AG04449 (cell line): ENCODE data around the gene RASL11B.
"Not testable (repeated sequence)": the region's sequence is repeated elsewhere in the genome, so short reads cannot be mapped to it uniquely, and the experiment has no call there.

ENCODE experiments used
- CTCF ChIA-PET: fragments of 350-600 bp; formaldehyde crosslinking; extraction: SDS; loops from one replicate; lab custom pipeline; 2021; ENCODE audit warnings: antibody characterized with exemption; lab: Yijun Ruan, JAX
- POLR2A ChIA-PET: fragments of 400-600, 350-600 bp; formaldehyde crosslinking; extraction: SDS; loops from one replicate; lab custom pipeline; 2020; ENCODE audit warnings: antibody characterized with exemption, inconsistent platforms; lab: Yijun Ruan, JAX
- DNase-seq: peaks from one replicate; pipeline ENCODE4 v3.0.0-alpha.2; 2010; ENCODE audit warnings: low read depth, low spot score
- H3K4me3 ChIP-seq: 2 replicates; pipeline ENCODE4 v1.5.1; 2011; ENCODE audit warnings: low read depth, mild to moderate bottlenecking, control low read depth, low read length
- TF ChIP-seq, protein P1 (sequence below): IDR thresholded peaks from one replicate; pipeline ENCODE4 v1.5.1; 2011; ENCODE audit warnings: mild to moderate bottlenecking, moderate library complexity, low read length, control low read depth, inconsistent platforms; ENCODE audit not compliant: insufficient read depth; ENCODE audit errors: missing control alignments

RASL11B gene

DNA sequence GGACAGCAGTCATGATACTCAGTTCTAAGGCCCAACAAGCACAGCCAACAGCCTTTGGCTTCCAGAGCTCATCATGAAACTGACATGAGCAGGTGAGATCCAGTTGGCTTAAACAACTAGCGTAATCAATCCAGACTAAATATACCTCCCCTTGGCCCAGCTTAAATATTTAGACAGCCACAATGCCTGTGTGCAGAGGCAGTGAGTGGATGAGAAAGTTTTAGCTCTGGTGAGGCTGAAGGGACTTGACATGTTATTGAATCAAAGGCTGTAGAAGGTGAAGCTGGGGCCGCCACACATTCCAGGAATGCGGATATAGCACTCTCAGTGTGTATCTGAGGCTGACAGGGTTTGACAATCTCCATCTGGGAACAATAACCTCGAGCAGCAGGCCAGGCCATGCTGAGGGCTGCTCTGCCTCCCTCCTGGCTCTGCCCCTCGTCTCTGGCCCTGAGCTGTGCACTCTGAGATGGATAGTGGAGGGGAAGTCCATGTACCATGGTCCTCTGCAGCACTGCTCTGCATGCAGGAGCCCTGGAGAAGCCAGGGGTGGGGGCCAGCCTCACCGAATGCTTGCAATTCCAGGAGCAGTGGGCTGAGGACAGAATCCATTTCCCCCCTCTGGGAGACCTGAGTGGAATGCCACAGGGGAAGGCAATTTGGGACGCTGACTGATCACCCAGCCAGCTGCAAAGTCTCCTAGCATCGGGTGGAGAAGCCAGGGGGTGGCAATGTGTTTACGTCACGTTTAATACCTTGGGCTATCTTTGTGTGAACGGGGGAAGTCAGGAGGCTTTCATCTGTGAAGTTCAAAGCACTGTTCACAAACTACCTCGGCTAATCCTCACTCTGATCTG is 37.3 kb upstream of the RASL11B start:
- no peak for DNase-seq
- CTCF ChIA-PET: interaction anchor here (1.4 kb wide), 1 partner anchor 10 kb away, joined by 3 read pairs; no protein-coding TSS in a partner anchor
- TF ChIP-seq, protein P1, sequence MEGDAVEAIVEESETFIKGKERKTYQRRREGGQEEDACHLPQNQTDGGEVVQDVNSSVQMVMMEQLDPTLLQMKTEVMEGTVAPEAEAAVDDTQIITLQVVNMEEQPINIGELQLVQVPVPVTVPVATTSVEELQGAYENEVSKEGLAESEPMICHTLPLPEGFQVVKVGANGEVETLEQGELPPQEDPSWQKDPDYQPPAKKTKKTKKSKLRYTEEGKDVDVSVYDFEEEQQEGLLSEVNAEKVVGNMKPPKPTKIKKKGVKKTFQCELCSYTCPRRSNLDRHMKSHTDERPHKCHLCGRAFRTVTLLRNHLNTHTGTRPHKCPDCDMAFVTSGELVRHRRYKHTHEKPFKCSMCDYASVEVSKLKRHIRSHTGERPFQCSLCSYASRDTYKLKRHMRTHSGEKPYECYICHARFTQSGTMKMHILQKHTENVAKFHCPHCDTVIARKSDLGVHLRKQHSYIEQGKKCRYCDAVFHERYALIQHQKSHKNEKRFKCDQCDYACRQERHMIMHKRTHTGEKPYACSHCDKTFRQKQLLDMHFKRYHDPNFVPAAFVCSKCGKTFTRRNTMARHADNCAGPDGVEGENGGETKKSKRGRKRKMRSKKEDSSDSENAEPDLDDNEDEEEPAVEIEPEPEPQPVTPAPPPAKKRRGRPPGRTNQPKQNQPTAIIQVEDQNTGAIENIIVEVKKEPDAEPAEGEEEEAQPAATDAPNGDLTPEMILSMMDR: no peak
- H3K4me3 ChIP-seq: no peak overlapping the region
- POLR2A ChIA-PET: no interaction called here

DNA sequence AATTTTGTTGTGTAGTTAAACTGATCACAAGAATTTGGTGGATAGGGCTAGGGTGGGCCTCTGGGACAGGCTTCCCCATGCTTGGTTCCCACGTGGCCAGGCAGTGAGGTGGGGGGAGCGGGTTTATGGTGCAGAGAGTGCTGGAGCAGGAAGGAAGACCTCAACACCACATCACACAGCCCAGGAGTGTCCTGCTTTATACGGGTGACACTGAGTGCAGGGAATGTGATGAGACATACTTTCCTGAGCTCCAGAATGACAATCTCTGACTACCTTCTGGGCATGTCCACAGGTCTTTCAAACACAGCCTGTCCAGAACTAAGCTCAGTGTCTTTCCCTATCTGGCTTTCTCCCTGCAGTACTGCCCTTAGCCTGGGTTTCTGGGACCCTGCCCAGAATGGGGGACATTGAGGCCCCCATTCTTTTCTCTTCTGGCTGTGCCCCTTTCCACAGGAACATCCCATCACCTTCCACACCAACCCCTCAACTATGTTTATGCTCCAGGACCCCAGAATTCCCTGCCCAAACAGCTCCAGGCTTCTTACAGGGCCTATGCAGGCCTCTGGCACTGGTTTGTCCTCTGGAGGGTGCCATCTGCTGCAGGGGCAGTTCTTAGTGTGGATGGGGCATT is 36.5 kb upstream of the RASL11B start:
- ChIA-PET POLR2A (no interaction called here), CTCF (interaction anchor here (0.7 to 1.4 kb wide), 2 partner anchors 9 to 29 kb away, joined by 3 read pairs; no protein-coding TSS in a partner anchor)
- DNase-seq: no peak
- H3K4me3 ChIP-seq: no peak overlapping the region
- TF ChIP-seq, protein P1: no peak

DNA sequence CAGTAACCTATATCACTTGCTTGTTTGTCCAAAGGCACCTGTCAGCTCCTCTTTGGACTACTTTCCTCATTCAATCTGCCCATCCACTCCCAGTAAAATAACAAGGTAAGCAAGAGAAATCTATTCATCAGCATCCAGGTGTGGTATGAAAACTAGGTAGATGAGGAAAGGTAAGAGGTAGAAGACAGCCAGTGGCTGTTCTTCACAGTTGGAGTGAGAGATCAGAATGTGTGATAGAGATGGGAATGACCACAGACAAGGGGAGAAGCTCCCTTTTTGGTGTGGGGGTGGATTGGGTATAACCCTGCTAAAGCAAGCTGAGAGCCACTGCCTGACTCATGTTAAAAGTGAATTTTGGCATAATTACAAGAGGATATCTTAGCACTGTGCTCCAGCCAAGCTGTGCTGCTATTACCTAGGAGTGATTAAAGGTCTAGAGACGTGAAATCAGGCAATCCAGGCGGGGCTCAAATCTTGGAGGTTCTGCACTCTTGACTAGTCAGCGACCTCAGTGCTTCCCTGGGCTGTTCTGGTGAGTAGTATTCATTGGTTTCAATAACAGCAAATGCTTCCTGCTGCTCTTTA is 28.1 kb upstream of the RASL11B start:
- H3K4me3 ChIP-seq: no peak overlapping the region
- no peak for DNase-seq
- TF ChIP-seq, protein P1: no peak
- POLR2A ChIA-PET: no interaction called here
- CTCF ChIA-PET: interaction anchor here (1.1 to 1.2 kb wide), 2 partner anchors 9 to 48 kb away, joined by 3 read pairs; no protein-coding TSS in a partner anchor

DNA sequence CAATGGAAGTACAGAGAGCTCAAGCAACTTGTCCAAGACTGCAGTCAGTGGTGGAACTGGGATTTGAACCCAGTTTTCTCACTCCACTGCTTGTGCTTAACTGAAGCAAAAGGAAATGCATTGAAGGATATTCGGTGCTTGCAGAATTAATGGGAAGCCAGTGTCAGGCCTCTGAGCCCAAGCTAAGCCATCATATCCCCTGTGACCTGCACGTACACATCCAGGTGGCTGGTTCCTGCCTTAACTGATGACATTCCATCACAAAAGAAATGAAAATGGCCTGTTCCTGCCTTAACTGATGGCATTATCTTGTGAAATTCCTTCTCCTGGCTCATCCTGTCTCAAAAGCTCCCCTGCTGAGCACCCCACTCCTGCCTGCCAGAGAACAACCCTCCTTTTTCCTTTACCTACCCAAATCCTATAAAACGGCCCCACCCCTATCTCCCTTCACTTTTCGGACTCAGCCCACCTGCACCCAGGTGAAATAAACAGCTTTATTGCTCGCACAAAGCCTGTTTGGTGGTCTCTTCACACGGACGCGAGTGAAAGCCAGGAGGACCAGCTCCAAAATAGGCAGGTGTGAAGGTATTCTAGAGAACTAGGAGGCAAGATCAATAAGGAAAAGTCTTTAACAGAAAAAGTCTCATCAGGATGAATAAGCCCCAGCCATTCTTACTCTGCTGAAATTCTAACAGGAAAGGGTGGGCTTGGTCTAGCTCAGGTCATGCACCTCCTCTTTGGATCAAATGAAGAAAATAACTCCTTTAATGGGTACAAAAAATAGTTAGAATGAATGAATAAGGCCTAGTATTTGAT is 27.3 kb upstream of the RASL11B start:
- H3K4me3 ChIP-seq, DNase-seq, POLR2A ChIA-PET: not testable (repeated sequence)
- CTCF ChIA-PET: interaction anchor here (1.1 to 1.2 kb wide), 2 partner anchors 10 to 47 kb away, joined by 3 read pairs; no protein-coding TSS in a partner anchor

DNA sequence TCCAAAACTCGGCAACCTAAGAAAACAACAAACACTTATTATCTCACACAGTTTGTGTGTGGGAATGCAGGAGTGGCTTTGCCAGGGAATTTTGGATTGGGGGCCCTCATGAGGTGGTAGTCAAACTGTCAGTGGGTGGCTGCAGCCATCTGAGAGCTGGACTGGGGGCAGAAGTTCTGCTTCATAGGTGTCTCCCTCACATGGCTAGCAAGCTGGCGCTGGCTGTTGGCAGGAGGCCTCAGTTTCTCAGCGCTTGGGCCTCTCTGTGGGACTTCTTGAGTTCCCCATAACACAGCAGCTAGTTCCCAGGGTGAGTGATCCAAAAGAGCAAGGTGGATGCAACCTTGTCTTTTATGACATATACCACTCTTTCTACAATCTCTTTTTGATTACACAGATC is 26.0 kb upstream of the RASL11B start:
- CTCF ChIA-PET: no interaction called here
- TF ChIP-seq, protein P1: no peak
- POLR2A ChIA-PET: no interaction called here
- no peak for DNase-seq
- no peak overlapping the region for H3K4me3 ChIP-seq

DNA sequence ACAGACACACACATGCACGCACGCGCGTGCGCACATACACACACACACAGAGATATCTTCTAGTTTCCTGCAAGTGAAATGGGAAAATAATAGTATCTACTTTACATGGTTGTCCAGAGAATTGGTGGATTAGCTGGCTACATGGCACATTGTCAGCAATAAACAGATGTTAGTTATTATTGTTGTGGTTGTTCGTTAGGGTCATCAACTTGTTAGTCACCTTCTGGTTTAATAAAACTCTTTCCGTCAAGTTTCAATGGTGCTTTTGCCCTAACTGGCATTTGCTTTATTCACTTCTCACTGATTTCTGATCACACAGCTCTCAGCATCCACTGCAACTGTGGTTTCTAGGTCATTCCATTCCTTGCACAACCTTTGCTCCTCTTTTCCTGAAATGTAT is 25.4 kb upstream of the RASL11B start:
- POLR2A ChIA-PET: no interaction called here
- no peak overlapping the region for H3K4me3 ChIP-seq
- DNase-seq: no peak
- CTCF ChIA-PET: interaction anchor here (0.9 to 1.4 kb wide), 3 partner anchors 78 to 147 kb away, joined by 3 to 4 read pairs (median 3); no protein-coding TSS in a partner anchor
- TF ChIP-seq, protein P1: no peak
